ENCODE data around the gene TMEM89. TPM values are rescaled to one million over a fixed set of nuclear protein-coding genes. Genes with fewer than 3 reads are reported as not detected.

Gene TMEM89
- total RNA-seq, 1 donor from 2014 or later = not detected

GRCh38 chr3:48595075-48595525 is 26.5 kb downstream of the TMEM89 start, which contains the start of gene COL7A1:
TSS of gene COL7A1 (minus strand) at chr3:48595329. CDS start at chr3:48595159, 170 bp downstream.
- DNase-seq = peak; percentile 44
- intact Hi-C loops (cut with micrococcal nuclease) = no loop called here
- no peak for ATAC-seq

- ATAC-seq = no peak
These were observed 27.0 kb downstream of the TMEM89 start for GRCh38 chr3:48594417-48595049.

GRCh38 chr3:48593337-48593736 is 28.2 kb downstream of the TMEM89 start:
- ATAC-seq (no peak), DNase-seq (no peak)
- intact Hi-C loops (cut with micrococcal nuclease) = no loop called here

More at GRCh38 chr3:48594417-48595049, 27.0 kb downstream of the TMEM89 start:
- DNase-seq = peak; percentile 44
- intact Hi-C loops (cut with micrococcal nuclease) = no loop called here

- intact Hi-C loops (cut with micrococcal nuclease) = no loop called here
- DNase-seq = no peak
- ATAC-seq = no peak
These were observed 29.0 kb downstream of the TMEM89 start for GRCh38 chr3:48592519-48593087.

- ATAC-seq = no peak
- DNase-seq = no peak
- intact Hi-C loops (cut with micrococcal nuclease) = no loop called here
These were observed 29.6 kb downstream of the TMEM89 start for GRCh38 chr3:48591886-48592518.

- intact Hi-C loops (cut with micrococcal nuclease) = no loop called here
- ATAC-seq = no peak
- DNase-seq = no peak
These were observed 30.1 kb downstream of the TMEM89 start for GRCh38 chr3:48591436-48591835.

GRCh38 chr3:48588230-48588629 is 33.3 kb downstream of the TMEM89 start:
- ATAC-seq (no peak), DNase-seq (no peak)
- intact Hi-C loops (cut with micrococcal nuclease) = no loop called here

GRCh38 chr3:48587686-48588085 is 33.9 kb downstream of the TMEM89 start:
- no peak for DNase-seq
- intact Hi-C loops (cut with micrococcal nuclease) = no loop called here
- no peak for ATAC-seq

GRCh38 chr3:48585411-48585810 is 36.2 kb downstream of the TMEM89 start:
- intact Hi-C loops (cut with micrococcal nuclease) = no loop called here
- ATAC-seq = no peak

GRCh38 chr3:48584836-48585235 is 36.7 kb downstream of the TMEM89 start:
- no peak for DNase-seq
- no peak for ATAC-seq
- intact Hi-C loops (cut with micrococcal nuclease) = no loop called here

More at GRCh38 chr3:48585411-48585810, 36.2 kb downstream of the TMEM89 start:
- no peak for DNase-seq

- ATAC-seq = no peak
- intact Hi-C loops (cut with micrococcal nuclease) = no loop called here
- no peak for DNase-seq
These were observed 39.7 kb downstream of the TMEM89 start for GRCh38 chr3:48581621-48582481.

GRCh38 chr3:48576647-48577046 is 44.9 kb downstream of the TMEM89 start:
- no peak for DNase-seq

GRCh38 chr3:48575366-48575765 is 46.2 kb downstream of the TMEM89 start:
- ATAC-seq (no peak), DNase-seq (no peak)
- intact Hi-C loops (cut with micrococcal nuclease) = no loop called here

More at GRCh38 chr3:48576647-48577046, 44.9 kb downstream of the TMEM89 start:
- ATAC-seq = no peak
- intact Hi-C loops (cut with micrococcal nuclease) = no loop called here

- ATAC-seq (no peak), DNase-seq (no peak)
- intact Hi-C loops (cut with micrococcal nuclease) = no loop called here
These were observed 47.5 kb downstream of the TMEM89 start for GRCh38 chr3:48573973-48574585.

GRCh38 chr3:48572517-48572916 is 49.1 kb downstream of the TMEM89 start:
- DNase-seq (no peak), ATAC-seq (no peak)
- intact Hi-C loops (cut with micrococcal nuclease) = no loop called here

GRCh38 chr3:48571938-48572337 is 49.6 kb downstream of the TMEM89 start:
- DNase-seq (no peak), ATAC-seq (no peak)
- intact Hi-C loops (cut with micrococcal nuclease) = no loop called here

All from left ventricle myocardium superior (tissue), 1 donor.